GM21619 (cell line): ENCODE results near the gene AP4B1.
A peak's percentile ranks its signal among the peaks of the same experiment; 100 is the strongest.

Source experiments
- ATAC-seq: cut with Tn5 transposase; IDR thresholded peaks from one replicate; pipeline ENCODE4 v1.9.1; 2021; ENCODE audit not compliant: unreplicated experiment

Gene AP4B1

DNA sequence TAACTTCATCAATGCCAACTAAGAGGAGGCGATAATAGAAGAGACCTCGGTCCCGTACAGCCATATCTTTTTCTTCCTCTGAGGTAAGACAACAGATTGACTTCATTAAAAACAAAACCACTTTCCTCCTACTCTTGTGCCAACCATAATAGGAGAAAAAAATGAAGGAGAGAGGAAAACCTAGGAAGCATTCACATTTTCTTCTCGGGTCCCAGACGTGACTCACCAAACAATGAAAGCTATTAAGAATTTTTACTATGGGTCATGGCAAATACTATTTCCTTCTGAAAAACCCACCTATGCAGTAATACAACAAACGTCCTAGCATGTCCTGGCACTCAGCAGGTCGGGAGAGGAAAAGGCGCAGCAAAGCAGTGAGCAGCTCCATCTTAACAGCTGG, 8.6 kb downstream of the AP4B1 start:
- no peak for ATAC-seq

DNA sequence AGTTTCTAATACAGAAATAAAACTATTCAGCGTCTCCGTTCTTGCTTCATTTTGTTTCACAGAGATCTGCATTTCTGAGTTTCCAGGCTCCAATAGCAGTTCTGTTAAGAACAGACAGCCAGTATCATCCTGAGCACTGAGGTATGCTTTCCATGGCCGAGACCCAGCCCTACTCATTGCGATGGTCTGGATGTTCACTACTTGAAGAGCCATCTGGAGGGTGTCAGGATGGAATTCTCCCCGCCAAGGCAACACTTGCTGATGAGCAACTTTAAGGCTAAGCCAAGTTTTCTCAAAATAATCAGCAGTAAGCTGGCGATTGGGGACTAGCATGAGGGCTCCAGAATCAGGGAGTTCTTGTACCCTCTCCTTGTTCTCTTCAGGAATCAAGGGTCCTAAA, 9.5 kb downstream of the AP4B1 start:
- no peak for ATAC-seq

DNA sequence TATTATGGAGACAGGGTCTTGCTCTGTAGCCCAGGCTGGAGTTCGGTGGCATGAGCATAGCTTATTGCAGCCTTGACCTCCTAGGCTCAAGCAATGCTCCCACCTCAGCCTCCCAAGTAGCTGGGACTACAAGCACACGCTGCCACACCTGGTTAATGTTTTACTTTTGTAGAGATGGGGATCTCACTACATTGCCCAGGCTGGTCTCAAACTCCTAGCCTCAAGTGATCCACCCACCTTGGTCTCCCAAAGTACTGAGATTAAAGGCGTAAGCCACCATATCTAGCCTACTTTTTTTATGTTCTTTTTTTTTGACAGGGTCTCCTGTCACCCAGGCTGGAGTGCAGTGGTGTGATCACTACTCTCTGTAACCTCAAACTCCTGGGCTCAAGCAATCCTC, 11.3 kb downstream of the AP4B1 start:
- ATAC-seq: no peak

DNA sequence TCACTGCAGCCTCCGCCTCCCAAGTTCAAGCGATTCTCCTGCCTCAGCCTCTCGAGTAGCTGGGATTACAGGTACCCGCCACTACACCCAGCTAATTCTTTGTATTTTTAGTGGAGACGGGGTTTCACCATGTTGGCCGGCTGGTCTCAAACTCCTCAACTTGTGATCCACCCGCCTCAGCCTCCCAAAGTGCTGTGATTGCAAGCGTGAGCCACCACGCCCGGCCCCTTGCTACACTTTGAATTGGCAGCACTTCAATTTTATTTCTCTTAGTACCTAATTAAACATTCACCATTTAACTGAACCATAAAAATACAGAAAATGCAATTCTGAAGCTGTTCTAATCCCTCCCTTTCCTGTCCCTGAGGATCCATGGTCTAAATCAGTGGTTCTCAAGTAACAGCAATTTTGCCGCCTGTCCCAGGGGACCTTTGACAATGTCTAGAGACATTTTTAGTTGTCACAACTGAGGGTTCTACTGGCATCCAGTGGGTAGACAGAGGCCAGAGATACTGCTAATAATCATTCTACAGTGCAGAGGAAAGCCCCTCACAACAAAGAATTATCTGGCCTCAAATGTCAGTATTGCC, 12.9 kb downstream of the AP4B1 start:
- ATAC-seq: no peak

DNA sequence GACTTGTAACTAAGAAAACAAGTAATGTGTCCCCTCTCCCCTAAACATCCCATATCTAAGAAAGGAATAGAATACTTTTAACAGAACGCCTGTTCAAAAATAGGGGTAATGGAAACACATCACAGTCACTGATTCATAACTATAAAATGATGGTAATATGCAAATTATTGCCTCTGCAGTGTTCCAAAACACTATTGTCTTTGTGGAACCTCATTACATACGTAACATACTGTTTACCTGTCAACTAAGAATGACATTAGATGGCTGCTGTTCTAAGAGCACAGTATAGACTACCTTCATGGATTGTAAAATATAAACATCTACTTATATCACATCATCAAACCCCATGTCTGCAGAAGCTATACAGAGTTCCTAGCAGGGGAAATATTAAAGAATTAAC, 13.8 kb downstream of the AP4B1 start:
- no peak for ATAC-seq

DNA sequence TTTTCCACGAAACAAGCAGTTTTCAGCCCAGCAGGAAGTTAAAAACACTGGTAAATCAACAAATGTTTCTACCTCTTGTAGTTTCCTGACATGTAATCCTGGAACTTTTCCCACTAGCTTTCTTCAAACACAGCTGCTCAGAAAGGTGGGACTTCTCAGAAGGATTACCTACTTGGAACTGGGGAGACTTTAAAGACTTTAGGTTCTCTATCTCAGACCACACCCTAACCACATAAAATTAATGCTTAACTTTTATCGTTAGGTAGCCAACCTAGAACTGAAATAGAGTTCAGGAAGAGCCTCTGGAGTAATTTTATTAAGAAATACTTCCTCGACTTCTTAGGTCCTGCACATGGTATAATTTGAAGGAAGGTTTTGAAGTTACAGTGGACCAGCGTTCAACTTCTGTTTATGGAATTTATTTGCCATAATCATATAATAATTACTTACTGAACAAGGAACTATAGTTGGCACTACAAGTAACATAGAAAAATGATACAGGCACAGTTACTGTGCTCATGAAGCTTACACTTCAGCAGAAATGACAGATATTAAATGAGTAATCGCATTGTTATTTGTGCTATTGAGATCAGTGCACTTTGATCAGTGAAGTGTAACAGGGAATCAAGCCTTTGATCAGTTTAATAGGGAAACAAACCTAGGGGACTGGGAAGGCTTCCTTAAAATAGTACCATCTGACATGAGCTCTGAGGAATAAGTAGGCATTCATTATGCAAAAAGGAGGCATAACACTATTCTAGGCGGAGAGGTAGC, 17.0 kb downstream of the AP4B1 start, which contains the start of gene BCL2L15:
Gene BCL2L15 (minus strand): TSS at position 180 of the 774 bp plus-strand sequence. CDS start 206 bp downstream, outside the sequence.
- no peak for ATAC-seq

DNA sequence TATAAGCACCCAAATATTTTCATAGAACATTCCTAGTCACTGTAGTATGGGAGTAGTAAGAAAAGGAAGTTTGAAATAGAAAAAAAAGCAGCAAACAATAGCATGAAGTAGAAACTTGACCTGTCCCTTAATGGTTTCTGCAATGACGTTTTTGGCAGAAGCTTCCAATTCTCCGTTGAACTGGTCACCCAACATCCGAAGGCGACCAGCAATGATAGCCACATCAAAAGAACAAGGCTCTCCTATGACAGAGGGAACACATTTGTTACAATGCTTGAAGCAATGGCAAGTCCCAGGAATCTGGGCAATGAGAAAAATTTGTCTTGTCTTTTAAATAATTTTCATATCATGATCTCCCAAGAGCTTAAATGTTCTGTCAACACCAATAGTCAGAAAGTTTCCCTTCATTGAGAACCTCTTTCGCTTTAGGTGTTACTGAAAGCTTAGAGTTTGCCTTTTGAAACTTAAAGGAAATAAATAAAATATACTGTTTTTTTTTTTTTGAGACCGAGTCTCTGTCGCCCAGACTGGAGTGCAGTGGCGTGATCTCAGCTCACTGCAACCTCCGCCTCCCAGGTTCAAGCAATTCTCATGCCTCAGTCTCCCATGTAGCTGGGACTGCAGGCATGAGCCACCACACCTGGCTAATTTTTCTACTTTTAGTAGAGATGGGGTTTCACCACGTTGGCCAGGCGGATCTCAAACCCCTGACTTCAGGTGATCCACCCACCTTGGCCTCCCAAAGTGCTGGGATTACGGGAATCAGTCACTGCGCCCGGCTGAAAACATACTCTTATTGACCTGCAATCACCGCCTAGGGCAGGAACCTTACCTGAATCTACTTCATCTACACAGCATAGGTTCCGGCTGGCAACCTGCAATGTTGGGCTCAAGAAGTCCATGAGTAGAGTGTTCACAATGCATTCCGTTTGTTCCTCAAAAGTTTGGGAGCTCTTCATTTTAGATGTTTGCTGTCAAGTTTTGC, 17.9 kb downstream of the AP4B1 start:
- ATAC-seq: no peak

DNA sequence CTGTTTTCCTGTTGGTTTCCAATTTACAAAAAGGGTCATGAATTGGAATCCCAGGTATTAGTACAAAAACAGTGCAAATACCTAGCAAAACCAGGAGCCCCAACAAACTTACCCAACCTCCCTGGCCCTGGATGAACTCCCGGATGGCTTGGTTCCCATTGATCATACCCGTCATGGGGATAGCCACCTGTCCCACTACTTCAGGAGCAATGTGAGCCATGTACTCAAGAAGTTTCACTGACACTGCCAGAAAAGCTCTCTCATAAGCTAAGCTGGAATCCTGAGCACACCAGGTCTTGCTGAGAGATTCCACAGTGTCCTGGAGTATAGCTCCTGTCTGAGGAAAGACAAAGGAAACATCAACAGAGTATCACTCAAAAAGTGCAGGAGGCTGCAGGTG, 22.9 kb downstream of the AP4B1 start:
- ATAC-seq: no peak

DNA sequence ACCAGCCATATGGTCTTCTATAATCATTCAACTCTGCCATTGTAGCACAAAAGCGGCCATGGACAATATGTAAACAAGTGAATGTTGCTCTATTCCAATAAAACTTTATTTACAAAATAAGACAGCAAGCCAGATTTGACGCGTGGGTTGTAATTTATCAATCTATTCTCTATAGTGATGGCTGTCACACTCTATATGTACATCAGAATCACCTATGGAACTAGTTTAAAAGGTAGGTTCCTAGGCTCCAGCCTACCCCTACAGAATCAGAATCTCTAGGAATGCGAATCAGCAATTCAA, 24.9 kb downstream of the AP4B1 start:
- ATAC-seq: no peak

DNA sequence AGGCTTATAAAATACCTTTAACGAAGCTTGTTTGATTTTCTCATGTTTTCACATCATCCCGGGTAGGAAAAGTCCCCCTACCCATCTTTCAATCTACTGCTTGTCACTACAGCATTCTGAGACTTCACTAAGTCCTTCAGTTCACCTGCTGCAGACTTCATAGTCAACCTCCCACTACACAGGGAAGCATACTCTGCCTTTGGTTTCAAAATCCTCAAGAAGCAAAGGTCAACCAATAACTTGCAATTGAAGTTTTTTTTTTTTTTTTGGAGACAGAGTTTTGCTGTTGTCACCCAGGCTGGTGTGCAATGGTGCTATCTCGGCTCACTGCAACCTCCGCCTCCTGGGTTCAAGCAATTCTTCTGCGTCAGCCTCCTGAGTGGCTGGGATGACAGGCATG, 28.4 kb downstream of the AP4B1 start:
- no peak for ATAC-seq

DNA sequence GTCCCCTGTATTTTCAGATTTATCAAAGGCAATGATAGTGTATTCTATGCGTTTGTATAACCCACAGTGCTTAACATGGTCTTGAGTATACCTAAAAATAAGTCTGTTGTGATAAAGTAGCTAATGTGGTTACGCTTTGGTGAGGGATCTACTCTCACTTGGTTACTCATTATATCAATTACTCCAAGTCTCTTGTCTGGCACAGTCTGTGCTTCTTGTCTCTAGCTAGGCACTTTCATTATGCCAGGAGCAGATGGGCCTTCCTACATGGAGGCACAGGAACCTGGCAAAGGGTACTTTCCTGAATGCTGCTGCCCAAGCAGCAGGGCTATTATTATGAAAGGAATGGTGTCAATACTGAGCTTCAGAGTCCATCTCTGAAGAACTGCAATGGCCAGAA, 28.9 kb downstream of the AP4B1 start:
- ATAC-seq: peak; percentile 42

DNA sequence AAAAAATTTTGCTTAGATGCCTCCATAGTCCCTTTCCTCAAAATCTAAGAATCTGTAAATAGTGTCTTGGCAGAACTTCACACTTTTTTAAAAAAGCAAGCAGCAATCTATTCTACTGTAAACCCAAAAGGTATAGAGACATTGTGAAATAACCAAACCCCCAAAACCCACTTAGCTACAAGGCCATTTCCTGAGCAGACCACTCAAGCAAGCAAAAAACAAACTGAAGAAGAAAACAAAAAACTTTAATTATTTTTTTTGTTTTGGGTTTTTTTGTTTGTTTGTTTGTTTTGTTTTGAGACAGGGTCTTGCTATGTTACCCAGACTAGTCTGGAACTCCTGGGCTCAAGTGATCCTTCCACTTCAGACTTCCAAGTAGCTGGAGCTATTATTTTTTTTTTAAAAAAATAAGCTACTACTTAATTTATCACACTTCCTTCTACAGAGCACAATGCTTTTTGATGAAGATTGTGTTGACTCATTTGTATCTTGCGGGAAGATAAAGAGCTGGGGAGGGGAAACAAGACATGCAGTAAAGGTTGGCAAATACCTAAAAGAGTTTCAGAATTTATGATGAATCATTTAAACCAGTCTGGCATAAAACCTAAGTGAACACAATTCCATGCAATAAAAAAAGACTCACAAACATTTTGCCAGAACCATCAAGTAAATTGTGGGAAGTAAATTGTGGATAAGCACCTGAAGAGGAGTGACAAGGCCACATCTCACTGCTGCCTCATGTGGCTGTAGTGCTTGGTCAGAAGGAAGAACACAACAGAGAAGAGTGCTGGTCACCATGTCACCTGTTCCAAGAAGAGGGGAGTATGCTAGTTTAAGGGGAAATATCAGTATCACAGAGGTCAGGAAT, 30.4 kb downstream of the AP4B1 start:
- ATAC-seq: no peak

DNA sequence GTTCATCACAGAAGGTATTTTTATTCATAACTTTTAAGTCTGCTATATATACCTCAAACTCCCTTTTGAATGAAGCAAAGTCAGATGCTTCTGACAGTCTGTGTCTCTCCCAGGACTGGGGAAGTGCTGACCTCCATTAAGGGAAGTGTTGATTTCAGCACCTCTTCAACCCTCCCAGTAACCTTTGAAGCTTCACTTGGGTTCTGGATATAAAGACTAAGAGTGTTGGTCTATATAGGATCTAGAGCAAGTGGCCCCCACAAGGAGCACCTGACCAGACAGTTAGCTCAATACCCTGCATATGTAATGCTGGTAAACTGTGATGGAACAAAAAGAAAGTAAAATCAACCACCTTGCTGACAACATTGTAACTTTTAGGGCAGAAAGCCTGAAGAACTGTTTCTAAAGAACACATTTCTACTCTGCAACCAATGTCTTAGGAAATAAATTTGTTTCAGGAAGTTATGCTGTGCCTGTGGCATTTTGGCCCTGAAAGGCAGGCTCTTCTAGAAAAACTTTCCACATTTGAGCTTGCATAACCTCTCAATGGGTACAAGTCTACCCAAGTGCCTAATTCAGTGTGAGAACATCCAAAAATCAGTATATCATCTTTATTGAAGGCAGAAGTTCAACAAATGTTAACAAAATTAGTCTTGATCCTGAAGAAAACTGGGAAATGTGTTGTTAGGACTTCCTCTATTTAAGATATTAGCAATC, 32.2 kb downstream of the AP4B1 start:
- no peak for ATAC-seq

DNA sequence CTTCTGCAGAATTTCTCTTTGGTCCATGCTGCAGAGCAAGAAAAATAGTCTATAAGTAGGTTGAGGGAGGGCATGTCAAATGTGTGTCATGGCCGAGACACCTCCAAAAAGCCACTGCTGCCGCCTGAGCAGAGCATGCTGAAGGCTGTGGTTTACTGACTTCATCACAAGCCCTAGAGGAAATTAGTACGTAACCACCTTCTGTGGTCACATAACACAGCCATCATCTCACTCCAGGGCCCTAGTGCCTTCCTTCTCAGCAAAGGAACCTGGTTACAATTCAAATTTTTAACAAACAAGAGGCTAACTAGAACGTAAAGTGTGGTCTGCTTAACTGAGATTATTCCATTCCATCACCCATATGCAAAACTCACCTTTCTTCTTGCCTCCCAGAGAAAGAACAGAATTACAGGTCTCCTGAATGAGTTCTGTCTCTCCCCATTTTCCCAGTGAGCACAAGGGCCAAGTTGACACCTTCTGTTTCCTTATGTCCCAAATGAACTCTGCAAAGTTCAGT, 32.9 kb downstream of the AP4B1 start, which contains the start of gene PTPN22:
Gene PTPN22 (minus strand): TSS at position 116 of the 517 bp plus-strand sequence.
- peak; percentile 83 for ATAC-seq

DNA sequence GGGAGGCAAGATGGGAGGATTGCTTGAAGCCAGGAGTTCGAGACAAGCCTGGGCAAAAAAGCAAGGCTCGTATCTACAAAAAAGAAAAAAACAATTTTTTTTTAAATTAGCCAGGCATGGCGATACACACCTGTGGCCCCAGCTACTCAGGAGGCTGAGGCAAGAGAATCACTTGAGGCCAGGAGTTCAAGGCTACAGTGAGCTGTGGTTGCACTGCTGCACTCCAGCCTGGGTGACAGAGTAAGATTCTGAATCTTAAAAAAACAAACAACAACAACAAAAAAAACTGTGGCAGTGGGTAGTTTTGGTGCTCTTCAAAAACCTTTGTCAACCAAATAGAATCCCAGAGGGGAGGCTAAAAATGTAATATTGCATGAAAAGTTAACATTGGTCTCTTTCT, 33.8 kb downstream of the AP4B1 start:
- no peak for ATAC-seq

DNA sequence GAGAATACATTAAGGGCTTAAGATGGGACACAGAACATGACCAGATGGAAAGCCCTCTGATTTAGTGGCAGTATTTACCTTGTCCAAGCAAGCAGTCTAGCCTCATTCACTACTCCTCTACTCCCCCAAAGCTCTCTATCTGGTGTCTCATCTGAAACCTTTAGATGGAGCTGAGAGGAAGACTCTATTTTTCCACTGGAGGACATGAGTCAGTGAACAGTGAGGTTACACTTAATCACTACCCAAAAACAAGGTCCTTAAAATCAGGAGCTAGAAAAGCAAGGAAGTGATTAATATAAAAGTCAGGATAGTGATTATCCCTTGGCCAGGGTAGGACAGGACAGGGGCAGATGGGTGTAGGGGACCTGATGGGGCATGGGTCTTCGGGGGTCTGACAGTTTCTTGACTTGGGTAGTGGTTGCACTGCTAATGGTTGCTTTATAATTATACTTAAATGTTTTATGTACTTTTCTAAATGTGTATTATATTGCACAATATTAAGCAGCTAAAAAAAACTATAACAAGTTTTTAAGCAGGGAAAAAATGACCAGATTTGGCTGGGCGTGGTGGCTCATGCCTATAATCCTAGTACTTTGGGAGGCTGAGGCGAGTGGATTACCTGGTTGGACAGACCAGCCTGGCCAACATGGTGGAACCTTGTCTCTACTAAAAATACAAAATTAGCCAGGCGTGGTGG, 36.1 kb downstream of the AP4B1 start:
- ATAC-seq: no peak

DNA sequence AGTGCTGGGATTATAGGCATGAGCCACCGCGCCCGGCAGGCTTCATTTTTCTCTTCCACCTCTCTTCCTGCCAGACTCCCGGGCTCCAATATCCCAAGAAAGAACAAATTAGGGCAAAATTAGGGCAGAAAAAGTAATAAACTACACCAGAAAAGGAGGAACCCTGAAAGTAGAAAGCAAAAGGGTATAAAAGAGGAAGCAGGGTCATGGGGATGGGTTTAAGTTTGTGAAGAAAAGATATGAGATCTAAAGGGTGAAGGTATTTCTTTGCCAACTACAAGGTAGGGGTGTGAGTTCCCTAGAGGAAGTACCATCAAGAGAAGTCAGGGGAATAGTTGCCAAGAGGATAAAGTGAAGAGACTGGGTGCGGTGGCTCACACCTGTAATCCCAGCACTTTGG, 43.0 kb downstream of the AP4B1 start:
- no peak for ATAC-seq

DNA sequence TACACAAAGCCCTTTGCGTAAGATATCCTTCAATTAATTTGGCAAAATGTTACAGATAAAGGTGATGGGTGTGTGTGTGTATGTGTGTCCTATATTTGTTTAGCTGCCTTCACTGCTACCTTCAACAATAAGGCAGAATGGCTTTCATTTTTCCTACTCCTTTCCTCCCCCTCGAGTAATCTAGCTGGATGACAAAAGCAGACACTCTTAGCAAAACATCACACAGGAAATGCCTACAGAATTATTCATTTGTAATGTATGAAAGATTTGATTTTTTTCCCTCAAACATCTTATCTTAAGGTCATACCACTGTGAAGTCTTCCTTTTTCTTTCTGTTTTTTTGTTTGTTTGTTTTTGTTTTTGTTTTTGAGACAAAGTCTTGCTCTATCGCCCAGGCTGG, 43.7 kb downstream of the AP4B1 start:
- ATAC-seq: no peak

DNA sequence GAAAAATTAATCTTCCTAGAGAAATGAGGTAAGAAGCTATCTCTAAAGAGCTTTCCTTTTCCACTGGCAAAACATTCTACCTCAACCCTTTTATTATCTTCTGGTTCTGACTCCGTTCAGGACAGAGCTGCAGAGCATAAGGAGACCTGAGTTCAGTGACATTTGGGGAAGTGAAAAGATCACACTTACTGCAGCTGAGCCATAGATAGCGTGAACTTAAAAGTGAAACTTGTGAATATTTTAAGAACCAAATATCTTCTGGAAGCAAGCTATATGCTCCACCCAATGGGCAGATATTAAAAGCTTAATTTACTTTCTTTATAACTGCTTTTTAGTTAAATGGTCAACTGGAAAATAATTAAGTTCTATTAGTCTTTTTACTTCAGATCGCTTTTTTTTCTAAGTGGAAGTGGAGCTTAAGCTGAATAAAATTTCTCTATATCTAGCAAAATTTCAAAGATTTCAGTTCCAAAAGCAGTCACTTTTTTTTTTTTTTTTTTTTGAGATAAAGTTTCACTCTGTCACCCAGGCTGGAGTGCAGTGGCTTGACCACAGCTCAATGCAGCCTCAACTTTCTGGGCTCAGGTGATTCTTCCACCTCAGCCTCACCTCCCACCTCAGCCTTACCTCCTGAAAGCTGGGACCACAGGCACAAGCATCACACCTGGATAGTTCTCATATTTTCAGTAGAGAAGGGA, 45.0 kb downstream of the AP4B1 start:
- ATAC-seq: peak; percentile 86
